Tibial artery (tissue), 4 donors: ENCODE results near the gene AP3S1.
"Not testable (repeated sequence)": the region's sequence is repeated elsewhere in the genome, so short reads cannot be mapped to it uniquely, and the experiment has no call there.

ENCODE experiments used
- DNase-seq, 2 donors: peaks; one replicate each; pipeline ENCODE4 v3.0.0-alpha.2; 2019
- H3K27ac ChIP-seq, 2 donors: fragments of 200-600 bp; sonication (generic) in 1 of 2; 1 replicate in 1 of 2; 2 replicates in 1 of 2; pipeline ENCODE4 v1.5.1; 2018 to 2019; ENCODE audit warnings: mild to moderate bottlenecking in 1 of 2
- H3K27me3 ChIP-seq, 2 donors: fragments of 200-600 bp; sonication (generic) in 1 of 2; one replicate each; pipeline versions ENCODE4 v1.5.1 to v1.6.0; 2016 to 2019
- H3K36me3 ChIP-seq, 3 donors: fragments of 200-600 bp; sonication (generic) in 2 of 3; one replicate each; pipeline ENCODE4 v1.5.1; 2016 to 2019; ENCODE audit warnings: mild to moderate bottlenecking in 2 of 3
- H3K4me1 ChIP-seq, 4 donors: fragments of 200-600 bp; sonication (generic) in 2 of 4; 1 replicate in 3 of 4; 2 replicates in 1 of 4; pipeline ENCODE4 v1.5.1; 2016 to 2019
- H3K4me3 ChIP-seq, 2 donors: fragments of 200-600 bp; sonication (generic) in 1 of 2; 1 replicate in 1 of 2; 2 replicates in 1 of 2; pipeline ENCODE4 v1.5.1; 2018 to 2019; ENCODE audit warnings: mild to moderate bottlenecking in 2 of 2
- H3K9me3 ChIP-seq, 3 donors: fragments of 200-600 bp; sonication (generic) in 1 of 3; one replicate each; pipeline ENCODE4 v1.5.1; 2016 to 2019
- CTCF ChIP-seq, 2 experiments: fragments of 200-600 bp in 1 of 2; fragments of 450-650 bp in 1 of 2; IDR thresholded peaks; one replicate each; pipeline ENCODE4 v1.5.1; 2017 to 2019; ENCODE audit warnings: antibody characterized with exemption in 2 of 2, mild to moderate bottlenecking in 1 of 2, moderate library complexity in 1 of 2
- intact Hi-C: fragments of 100-400 bp; cut with DNase I; formaldehyde crosslinking; loops from one replicate; pipeline ENCODE4 v1.15.0; 2023; ENCODE audit warnings: low total_unique reads

The AP3S1 gene

DNA sequence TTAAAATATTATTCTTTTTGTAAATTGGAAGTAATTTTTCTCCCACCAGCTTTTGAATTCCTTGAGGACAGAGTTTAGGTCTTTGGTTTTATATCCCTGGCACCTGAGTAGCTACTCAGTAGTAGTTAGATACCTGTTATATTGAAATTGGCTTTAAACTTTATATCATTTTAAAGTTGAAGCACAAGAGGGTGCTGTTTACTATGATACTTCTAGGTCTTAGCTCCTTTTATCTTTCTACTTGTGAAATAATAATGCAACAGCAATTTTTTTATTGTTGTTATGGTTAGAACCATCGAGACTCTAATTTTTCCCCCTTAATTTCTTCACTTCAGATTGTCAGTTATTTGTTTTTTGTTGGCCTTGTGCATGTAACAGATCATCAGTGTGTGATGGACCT, 46.3 kb downstream of the AP3S1 start:
- H3K27ac ChIP-seq = no peak overlapping the region
- DNase-seq = no peak
- intact Hi-C loops = no loop called here

DNA sequence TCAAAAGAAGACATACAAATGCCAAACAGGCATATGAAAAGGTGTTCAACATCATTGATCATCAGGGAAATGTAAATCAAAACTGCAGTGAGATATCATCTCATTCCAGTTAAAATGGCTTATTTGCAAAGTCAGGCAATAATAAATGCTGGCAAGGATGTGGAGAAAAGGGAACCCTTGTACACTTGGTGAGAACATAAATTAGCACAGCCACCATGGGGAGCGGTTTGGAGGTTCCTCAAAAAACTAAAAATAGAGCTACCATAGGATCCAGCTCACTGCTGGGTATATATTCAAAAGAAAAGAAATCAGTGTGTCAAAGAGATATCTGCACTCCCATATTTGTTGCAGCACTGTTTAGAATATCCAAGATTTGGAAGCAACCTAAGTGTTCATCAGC, 50.3 kb downstream of the AP3S1 start:
- Histone ChIP-seq H3K36me3 (no peaks in the 10 kb centered on the region), H3K27ac (no peak overlapping the region), H3K27me3 (no peaks in the 10 kb centered on the region), H3K4me3 (no peak overlapping the region), H3K9me3 (no peaks in the 10 kb centered on the region), H3K4me1 (peaks cover 0 to 6% (median 0%) of the 10 kb centered on the region in 4 donors)
- intact Hi-C loops = no loop called here
- no peak for DNase-seq
- no peak for TF ChIP-seq CTCF (IDR thresholded peaks at IDR 0.05)

More for the DNA sequence above, 46.3 kb downstream of the AP3S1 start:
- H3K4me1 ChIP-seq = peaks cover 0 to 8% (median 0%) of the 10 kb centered on the region in 4 donors
- peak in 1 of 2 experiments; percentile 25 for TF ChIP-seq CTCF (IDR thresholded peaks at IDR 0.05)
- H3K4me3 ChIP-seq = no peak overlapping the region
- no peaks in the 10 kb centered on the region for H3K9me3 ChIP-seq
- H3K36me3 ChIP-seq = peaks cover 0 to 6% (median 5%) of the 10 kb centered on the region in 3 donors
- no peaks in the 10 kb centered on the region for H3K27me3 ChIP-seq

DNA sequence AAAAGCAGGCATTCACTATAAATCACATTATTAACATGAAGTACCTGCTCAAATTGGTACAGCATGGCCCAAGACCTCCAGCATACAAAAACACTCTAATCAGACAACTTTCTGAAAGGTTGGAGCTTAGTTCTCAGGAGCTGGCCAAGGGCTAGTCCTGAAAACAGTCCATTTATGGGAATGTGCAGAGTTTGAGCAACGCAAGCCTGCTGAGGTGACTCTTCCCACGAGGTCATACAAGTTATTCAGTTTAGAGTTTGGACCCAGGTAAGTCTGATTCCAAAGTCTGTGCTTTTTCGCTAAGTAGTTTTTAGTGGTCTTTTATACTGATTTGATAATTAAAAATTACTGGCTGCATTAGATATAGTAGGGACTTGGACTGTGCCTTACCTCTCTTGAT, 52.6 kb downstream of the AP3S1 start:
- Histone ChIP-seq H3K27ac (no peak overlapping the region), H3K4me1 (peaks cover 0 to 6% (median 0%) of the 10 kb centered on the region in 4 donors), H3K27me3 (no peaks in the 10 kb centered on the region), H3K36me3 (peaks cover 0 to 21% (median 12%) of the 10 kb centered on the region in 3 donors), H3K4me3 (no peak overlapping the region), H3K9me3 (no peaks in the 10 kb centered on the region)
- intact Hi-C loops = no loop called here
- DNase-seq = no peak
- no peak for TF ChIP-seq CTCF (IDR thresholded peaks at IDR 0.05)

DNA sequence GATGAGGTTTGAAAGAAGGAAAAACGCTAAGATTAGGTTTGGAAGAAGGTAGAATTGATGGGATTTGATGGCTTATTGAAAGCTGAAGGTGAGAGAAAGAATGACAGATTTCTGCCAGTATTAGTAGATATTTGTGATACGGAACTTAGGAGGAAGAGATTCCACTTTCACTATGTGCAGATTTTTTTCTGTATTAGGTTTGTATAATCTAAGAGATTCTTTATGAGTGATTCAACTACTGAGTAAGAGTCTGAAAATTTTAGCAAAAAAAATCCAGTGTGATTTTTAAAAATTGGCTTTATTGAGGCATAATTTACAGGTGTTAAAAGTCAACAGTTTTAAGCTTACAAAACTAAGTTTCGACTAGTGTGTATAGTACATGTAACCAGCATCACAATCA, 54.1 kb downstream of the AP3S1 start:
- DNase-seq = no peak
- Histone ChIP-seq H3K4me3 (no peak overlapping the region), H3K4me1 (peaks cover 0 to 6% (median 0%) of the 10 kb centered on the region in 4 donors), H3K9me3 (no peaks in the 10 kb centered on the region), H3K27me3 (no peaks in the 10 kb centered on the region), H3K27ac (no peak overlapping the region), H3K36me3 (peaks cover 0 to 26% (median 12%) of the 10 kb centered on the region in 3 donors)
- intact Hi-C loops = no loop called here
- no peak for TF ChIP-seq CTCF (IDR thresholded peaks at IDR 0.05)

DNA sequence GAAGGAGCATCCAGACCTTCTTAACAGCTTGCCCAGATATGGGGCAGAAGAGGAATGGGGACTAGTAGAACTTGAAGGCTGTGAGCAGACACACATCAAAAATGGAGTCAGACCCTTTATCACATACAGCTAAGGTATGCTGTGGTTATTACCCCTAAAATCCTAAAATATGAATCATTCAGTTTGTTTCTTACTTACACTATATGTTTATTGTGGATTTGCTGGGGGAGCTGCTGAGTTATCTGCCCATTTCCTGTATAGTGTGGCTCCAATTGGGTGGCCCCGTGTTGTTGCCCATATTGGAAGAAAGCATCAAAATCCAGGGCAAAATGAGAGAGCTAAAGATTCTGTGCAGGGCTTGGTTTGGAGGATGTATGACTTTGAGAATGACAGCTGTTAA, 56.9 kb downstream of the AP3S1 start:
- Histone ChIP-seq H3K36me3 (peaks cover 0 to 26% (median 12%) of the 10 kb centered on the region in 3 donors), H3K4me3 (no peak overlapping the region), H3K27ac (no peak overlapping the region), H3K9me3 (no peaks in the 10 kb centered on the region), H3K4me1 (peaks cover 0 to 6% (median 0%) of the 10 kb centered on the region in 4 donors), H3K27me3 (no peaks in the 10 kb centered on the region)
- no peak for DNase-seq
- intact Hi-C loops = no loop called here
- no peak for TF ChIP-seq CTCF (IDR thresholded peaks at IDR 0.05)

DNA sequence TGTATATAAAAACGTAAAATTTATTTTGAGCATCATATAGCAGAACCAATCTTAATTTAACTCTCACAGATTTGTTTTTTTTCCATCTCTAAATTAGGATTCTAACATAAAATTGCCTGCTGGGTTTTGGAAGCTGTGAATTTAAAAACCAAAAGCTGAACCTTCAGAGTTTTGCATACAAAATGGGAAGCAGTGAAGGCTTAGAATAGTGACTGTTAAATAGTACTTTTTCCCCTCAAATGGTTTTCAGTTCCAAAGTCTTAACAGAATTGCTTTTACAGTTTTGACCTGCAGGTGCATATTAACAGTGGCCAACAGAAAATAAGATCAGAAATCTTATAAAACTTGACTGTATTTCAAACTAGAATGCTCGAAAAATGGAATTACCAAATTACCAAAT, 65.4 kb downstream of the AP3S1 start:
- no peak overlapping the region for H3K4me3 ChIP-seq
- TF ChIP-seq CTCF (IDR thresholded peaks at IDR 0.05) = no peak
- H3K27ac ChIP-seq = no peak overlapping the region
- no peaks in the 10 kb centered on the region for H3K4me1 ChIP-seq
- no peaks in the 10 kb centered on the region for H3K9me3 ChIP-seq
- H3K27me3 ChIP-seq = no peaks in the 10 kb centered on the region
- H3K36me3 ChIP-seq = no peaks in the 10 kb centered on the region
- no peak for DNase-seq
- intact Hi-C loops = no loop called here

DNA sequence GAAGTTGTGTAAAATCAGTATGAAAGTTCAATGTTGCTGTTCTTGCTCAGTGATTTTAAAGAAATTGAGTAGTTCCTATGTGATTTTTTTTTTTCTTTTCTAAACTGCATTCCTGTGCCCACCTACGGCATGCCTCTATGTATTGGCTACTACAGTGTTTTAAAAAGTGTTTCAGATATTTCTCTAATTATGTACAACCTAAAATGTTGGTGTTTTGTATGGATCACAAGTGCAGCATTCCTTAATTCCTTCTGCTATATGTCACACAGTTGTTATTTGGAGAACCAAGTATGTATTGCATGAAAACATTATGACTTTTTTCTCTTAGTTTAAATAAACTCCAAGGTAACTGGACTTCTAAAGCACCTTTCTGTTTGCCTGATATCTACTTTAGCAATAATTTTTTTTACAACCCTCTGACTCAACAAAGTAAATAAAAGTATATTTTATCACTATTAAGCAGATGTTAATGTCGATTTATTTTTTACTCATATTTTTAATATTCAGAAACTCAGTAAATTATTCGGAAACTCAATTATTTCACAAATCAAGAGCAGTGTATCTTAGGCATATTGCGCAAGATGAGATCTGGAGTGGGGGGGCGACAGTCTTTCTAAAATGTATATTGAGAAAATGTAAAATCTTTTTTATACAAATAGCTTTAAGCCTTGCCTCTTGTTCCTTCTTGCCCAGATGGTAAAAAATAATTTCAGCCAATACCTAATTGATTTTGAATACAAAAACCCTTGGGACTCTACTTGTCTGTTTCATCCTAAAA, 72.1 kb downstream of the AP3S1 start:
- DNase-seq, intact Hi-C loops, H3K27ac ChIP-seq, H3K4me3 ChIP-seq, H3K4me1 ChIP-seq, H3K9me3 ChIP-seq, H3K27me3 ChIP-seq: not testable (repeated sequence)
- peaks cover 0 to 13% (median 5%) of the 10 kb centered on the region in 3 donors for H3K36me3 ChIP-seq
